Measurements from ENCODE around the gene FEM1C. TPM values are rescaled to one million over a fixed set of nuclear protein-coding genes. Genes with fewer than 3 reads are reported as not detected.

The FEM1C gene
- total RNA-seq, 2 donors from 2014 or later: 13.3 to 15.4 TPM

DNA sequence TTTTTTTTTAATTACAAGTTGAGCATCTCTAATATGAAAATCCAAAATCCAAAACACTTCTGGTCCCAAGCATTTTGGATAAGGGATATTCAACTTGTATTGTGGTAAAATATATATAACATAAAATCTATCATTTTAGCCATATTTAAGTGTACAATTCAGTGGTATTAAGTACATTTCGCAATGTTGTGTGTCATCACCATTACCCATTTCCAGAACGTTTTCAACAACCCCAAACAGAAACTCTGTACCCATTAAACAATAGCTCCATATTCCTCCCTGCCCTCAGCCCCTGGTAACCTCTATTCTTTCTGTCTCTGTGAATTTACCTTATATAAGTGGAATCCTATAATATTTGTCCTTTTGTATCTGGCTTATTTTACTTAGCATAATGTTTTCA, 32.8 kb upstream of the FEM1C start:
- Mint-ChIP-seq H3K4me3 (no peak overlapping the region), H3K4me1 (ENCODE audit: low read depth) (peaks cover 6% of the 10 kb centered on the region), H3K27ac (no peak overlapping the region), H3K36me3 (ENCODE audit: insufficient read depth in 2 of 2) (no peaks in the 10 kb centered on the region), H3K27me3 (ENCODE audit: low read depth) (peaks cover 15% of the 10 kb centered on the region), H3K9me3 (no peaks in the 10 kb centered on the region)
- DNase-seq: no peak
- ATAC-seq (replicated peaks in 1 of 2): no peak

GRCh38 chr5:115575167-115576070, 30.8 kb upstream of the FEM1C start:
- DNase-seq: no peak
- H3K4me3 Mint-ChIP-seq: no peak overlapping the region

GRCh38 chr5:115573133-115573532, 28.6 kb upstream of the FEM1C start:
- Mint-ChIP-seq H3K36me3 (ENCODE audit: insufficient read depth in 2 of 2) (no peaks in the 10 kb centered on the region), H3K27me3 (ENCODE audit: low read depth) (peaks cover 18% of the 10 kb centered on the region), H3K4me3 (no peak overlapping the region), H3K27ac (no peak overlapping the region), H3K9me3 (no peaks in the 10 kb centered on the region), H3K4me1 (ENCODE audit: low read depth) (peaks cover 6% of the 10 kb centered on the region)
- no peak for ATAC-seq (replicated peaks in 1 of 2)
- DNase-seq: no peak

More at GRCh38 chr5:115575167-115576070, 30.8 kb upstream of the FEM1C start:
- Mint-ChIP-seq H3K9me3 (no peaks in the 10 kb centered on the region), H3K27me3 (ENCODE audit: low read depth) (peaks cover 18% of the 10 kb centered on the region), H3K36me3 (ENCODE audit: insufficient read depth in 2 of 2) (no peaks in the 10 kb centered on the region), H3K4me1 (ENCODE audit: low read depth) (peaks cover 6% of the 10 kb centered on the region), H3K27ac (no peak overlapping the region)
- no peak for ATAC-seq (replicated peaks in 1 of 2)

DNA sequence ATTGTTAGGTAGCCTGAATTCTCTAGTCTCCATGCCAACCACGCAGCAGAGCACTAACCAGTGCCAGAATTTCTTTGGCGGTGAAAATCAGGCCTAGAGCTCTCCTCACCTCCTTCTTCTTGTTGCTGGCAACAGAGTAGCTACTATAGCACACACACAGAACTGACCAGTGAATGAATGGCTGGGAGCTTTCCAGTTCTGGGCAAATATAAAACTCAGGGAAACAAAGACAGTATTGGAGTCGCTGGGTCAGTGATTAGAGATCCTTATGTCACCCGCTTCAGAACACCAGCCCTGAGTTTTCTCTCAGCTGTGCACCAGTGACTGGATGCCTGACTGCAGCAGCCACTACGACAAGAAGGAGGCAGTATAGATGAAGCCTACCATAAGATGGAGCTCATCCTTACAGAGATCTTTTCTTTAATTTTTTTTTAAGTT, 26.9 kb upstream of the FEM1C start:
- no peak overlapping the region for H3K27ac Mint-ChIP-seq
- H3K4me3 Mint-ChIP-seq: no peak overlapping the region

GRCh38 chr5:115568668-115569067, 24.1 kb upstream of the FEM1C start:
- Mint-ChIP-seq H3K4me1 (ENCODE audit: low read depth) (no peaks in the 10 kb centered on the region), H3K36me3 (ENCODE audit: insufficient read depth in 2 of 2) (no peaks in the 10 kb centered on the region), H3K9me3 (no peaks in the 10 kb centered on the region), H3K27ac (no peak overlapping the region), H3K27me3 (ENCODE audit: low read depth) (peaks cover 20% of the 10 kb centered on the region), H3K4me3 (no peak overlapping the region)
- no peak for ATAC-seq (replicated peaks in 1 of 2)
- DNase-seq: no peak

More for the DNA sequence above, 26.9 kb upstream of the FEM1C start:
- Mint-ChIP-seq H3K27me3 (ENCODE audit: low read depth) (peaks cover 23% of the 10 kb centered on the region), H3K36me3 (ENCODE audit: insufficient read depth in 2 of 2) (no peaks in the 10 kb centered on the region), H3K9me3 (no peaks in the 10 kb centered on the region), H3K4me1 (ENCODE audit: low read depth) (peaks cover 6% of the 10 kb centered on the region)
- DNase-seq: no peak
- ATAC-seq (replicated peaks in 1 of 2): no peak

- ATAC-seq (replicated peaks in 1 of 2) (no peak), DNase-seq (no peak)
Measured at GRCh38 chr5:115565233-115565632, 20.7 kb upstream of the FEM1C start.

DNA sequence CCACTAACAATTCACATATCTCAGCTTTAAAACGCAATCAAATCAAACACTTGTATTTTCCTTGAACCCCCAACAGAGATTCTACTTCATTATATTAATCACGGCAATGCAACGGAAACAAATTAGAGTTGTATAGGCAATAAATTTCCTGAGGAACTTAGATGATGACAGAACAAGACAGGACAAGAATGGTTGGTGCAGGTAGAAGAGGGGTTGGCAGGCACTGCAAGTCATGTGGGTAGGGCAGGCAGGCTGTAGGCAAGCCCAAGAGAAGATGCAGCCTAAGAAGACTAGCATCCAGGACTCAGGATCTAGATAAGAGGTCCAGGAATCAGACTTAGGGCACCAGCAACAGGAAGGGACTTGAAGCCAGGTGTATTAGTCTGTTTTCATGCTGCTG, 16.6 kb upstream of the FEM1C start:
- DNase-seq (no peak), ATAC-seq (replicated peaks in 1 of 2) (no peak)
- Mint-ChIP-seq H3K4me3 (no peak overlapping the region), H3K36me3 (ENCODE audit: insufficient read depth in 2 of 2) (no peaks in the 10 kb centered on the region), H3K27me3 (ENCODE audit: low read depth) (peaks cover 8% of the 10 kb centered on the region), H3K9me3 (no peaks in the 10 kb centered on the region), H3K4me1 (ENCODE audit: low read depth) (no peaks in the 10 kb centered on the region), H3K27ac (no peak overlapping the region)

More at GRCh38 chr5:115565233-115565632, 20.7 kb upstream of the FEM1C start:
- H3K4me3 Mint-ChIP-seq: no peak overlapping the region
- peaks cover 7% of the 10 kb centered on the region for H3K27me3 Mint-ChIP-seq (ENCODE audit: low read depth)
- H3K27ac Mint-ChIP-seq: no peak overlapping the region
- no peaks in the 10 kb centered on the region for H3K36me3 Mint-ChIP-seq (ENCODE audit: insufficient read depth in 2 of 2)
- no peaks in the 10 kb centered on the region for H3K4me1 Mint-ChIP-seq (ENCODE audit: low read depth)
- no peaks in the 10 kb centered on the region for H3K9me3 Mint-ChIP-seq

- H3K9me3 Mint-ChIP-seq: no peaks in the 10 kb centered on the region
- peaks cover 8% of the 10 kb centered on the region for H3K27me3 Mint-ChIP-seq (ENCODE audit: low read depth)
- ATAC-seq (replicated peaks in 1 of 2) (no peak), DNase-seq (no peak)
- H3K27ac Mint-ChIP-seq: no peak overlapping the region
- no peak overlapping the region for H3K4me3 Mint-ChIP-seq
- H3K4me1 Mint-ChIP-seq (ENCODE audit: low read depth): no peaks in the 10 kb centered on the region
- H3K36me3 Mint-ChIP-seq (ENCODE audit: insufficient read depth in 2 of 2): no peaks in the 10 kb centered on the region
Measured at GRCh38 chr5:115559524-115559923, 14.9 kb upstream of the FEM1C start.

- no peak for DNase-seq
- peaks cover 8% of the 10 kb centered on the region for H3K27me3 Mint-ChIP-seq (ENCODE audit: low read depth)
- H3K9me3 Mint-ChIP-seq: no peaks in the 10 kb centered on the region
- no peaks in the 10 kb centered on the region for H3K4me1 Mint-ChIP-seq (ENCODE audit: low read depth)
- H3K36me3 Mint-ChIP-seq (ENCODE audit: insufficient read depth in 2 of 2): no peaks in the 10 kb centered on the region
- H3K4me3 Mint-ChIP-seq: no peak overlapping the region
- ATAC-seq (replicated peaks in 1 of 2): no peak
- no peak overlapping the region for H3K27ac Mint-ChIP-seq
Measured at GRCh38 chr5:115558388-115558956, 13.9 kb upstream of the FEM1C start.

DNA sequence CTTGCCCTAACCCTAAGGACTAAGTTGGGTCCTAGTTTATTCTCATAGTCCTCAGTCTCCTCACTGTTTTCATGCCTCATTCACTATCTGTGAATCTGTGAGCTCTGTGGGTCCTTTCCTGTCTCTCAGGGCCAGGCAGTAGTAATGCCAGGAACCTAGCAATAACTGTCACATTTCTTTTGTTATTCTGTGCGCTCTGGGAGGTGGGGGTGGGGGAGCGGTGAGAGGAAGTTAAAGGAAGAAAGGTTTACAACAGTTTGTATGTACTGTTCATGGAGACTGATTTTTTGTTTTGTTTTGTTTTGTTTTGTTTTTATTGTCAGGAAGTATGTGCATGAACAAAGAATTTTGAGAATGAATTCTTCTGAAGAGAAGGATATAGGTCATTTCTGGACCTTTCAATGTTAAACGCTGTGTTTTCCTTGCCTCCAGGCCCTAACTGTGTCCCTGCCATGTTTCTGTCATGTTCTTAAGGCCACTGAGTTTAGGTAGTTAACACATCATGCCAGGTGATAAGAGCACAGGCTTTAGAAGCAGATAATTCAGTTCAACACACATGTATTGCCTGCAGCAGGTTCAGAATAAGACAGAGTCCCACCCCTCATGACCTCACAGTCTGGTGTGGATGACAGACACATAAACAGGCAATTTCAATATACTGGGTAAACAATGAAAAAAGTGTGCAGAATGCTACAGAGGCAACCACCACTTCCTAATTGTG, 13.3 kb upstream of the FEM1C start:
- DNase-seq: no peak
- Mint-ChIP-seq H3K27ac (no peak overlapping the region), H3K9me3 (no peaks in the 10 kb centered on the region), H3K4me1 (ENCODE audit: low read depth) (no peaks in the 10 kb centered on the region), H3K4me3 (no peak overlapping the region), H3K27me3 (ENCODE audit: low read depth) (peaks cover 8% of the 10 kb centered on the region), H3K36me3 (ENCODE audit: insufficient read depth in 2 of 2) (no peaks in the 10 kb centered on the region)
- peak in 1 of 2 donors; percentile 47 for ATAC-seq (replicated peaks in 1 of 2)

DNA sequence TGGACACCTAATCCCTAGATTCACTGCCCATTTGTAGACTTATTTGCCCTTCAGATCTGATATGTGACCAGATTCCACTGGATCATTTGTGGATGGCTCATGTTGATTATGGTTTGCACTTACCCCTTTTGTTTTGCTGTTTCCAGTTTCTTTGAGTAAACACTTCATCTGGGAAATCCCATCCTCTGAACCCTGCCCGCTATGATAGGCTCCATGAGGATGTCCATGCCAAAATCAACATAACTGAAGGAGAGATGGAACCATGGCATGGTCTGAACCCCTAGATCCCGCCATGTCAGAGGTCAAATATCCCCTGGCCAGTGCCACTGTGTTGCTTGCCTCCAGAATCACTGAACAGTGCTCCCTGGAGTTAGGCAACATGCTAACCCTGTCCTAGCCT, 11.7 kb upstream of the FEM1C start:
- DNase-seq (no peak), ATAC-seq (replicated peaks in 1 of 2) (no peak)
- peaks cover 15% of the 10 kb centered on the region for H3K27me3 Mint-ChIP-seq (ENCODE audit: low read depth)
- no peaks in the 10 kb centered on the region for H3K36me3 Mint-ChIP-seq (ENCODE audit: insufficient read depth in 2 of 2)
- no peaks in the 10 kb centered on the region for H3K4me1 Mint-ChIP-seq (ENCODE audit: low read depth)
- H3K27ac Mint-ChIP-seq: no peak overlapping the region
- no peak overlapping the region for H3K4me3 Mint-ChIP-seq
- H3K9me3 Mint-ChIP-seq: no peaks in the 10 kb centered on the region

GRCh38 chr5:115555084-115555633, 10.6 kb upstream of the FEM1C start:
- no peak for ATAC-seq (replicated peaks in 1 of 2)
- Mint-ChIP-seq H3K36me3 (ENCODE audit: insufficient read depth in 2 of 2) (no peaks in the 10 kb centered on the region), H3K4me3 (no peak overlapping the region), H3K27ac (no peak overlapping the region), H3K27me3 (ENCODE audit: low read depth) (peaks cover 11% of the 10 kb centered on the region), H3K4me1 (ENCODE audit: low read depth) (no peaks in the 10 kb centered on the region), H3K9me3 (no peaks in the 10 kb centered on the region)
- DNase-seq: no peak

DNA sequence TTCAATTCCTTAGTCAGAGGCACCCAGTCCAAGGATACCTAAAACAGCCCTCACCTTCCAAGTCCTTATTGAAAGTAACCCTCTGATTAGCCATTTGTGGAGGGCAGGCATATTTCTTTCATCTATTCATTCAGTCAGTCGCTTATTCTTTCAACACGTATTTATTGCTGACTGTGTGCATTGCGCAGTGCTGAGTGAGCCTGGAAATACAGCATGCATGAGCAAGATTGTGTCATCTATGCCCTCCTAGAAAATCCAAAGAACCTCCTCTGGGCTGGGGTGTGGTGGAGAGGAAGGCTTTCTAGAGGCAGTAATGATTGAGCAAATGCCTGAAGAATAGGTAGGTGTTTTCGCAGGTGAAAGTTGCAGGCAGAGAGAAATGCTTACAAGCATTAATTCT, 8.5 kb upstream of the FEM1C start:
- ATAC-seq (replicated peaks in 1 of 2): no peak
- peaks cover 5% of the 10 kb centered on the region for H3K4me1 Mint-ChIP-seq (ENCODE audit: low read depth)
- no peak overlapping the region for H3K4me3 Mint-ChIP-seq

More for the DNA sequence above, 8.5 kb upstream of the FEM1C start:
- Mint-ChIP-seq H3K27me3 (ENCODE audit: low read depth) (peaks cover 6% of the 10 kb centered on the region), H3K27ac (no peak overlapping the region), H3K9me3 (no peaks in the 10 kb centered on the region), H3K36me3 (ENCODE audit: insufficient read depth in 2 of 2) (no peaks in the 10 kb centered on the region)
- DNase-seq: no peak

Measured in activated T-cell treated with anti-CD3 and anti-CD28 coated beads, Interleukin-2, amount 50 U/mL, for 72 hours (primary cell).